ENCODE results near the gene MATN3. TPM values are rescaled to one million over a fixed set of nuclear protein-coding genes. Genes with fewer than 3 reads are reported as not detected.

The MATN3 gene
- total RNA-seq, 1 donor from 2014 or later: 0.22 TPM

- intact Hi-C loops (cut with micrococcal nuclease): no loop called here
- no peak for DNase-seq
These were observed 32.3 kb upstream of the MATN3 start for GRCh38 chr2:20044778-20045177.

GRCh38 chr2:20042531-20042930, 30.1 kb upstream of the MATN3 start:
- H3K27ac ChIP-seq (replicated peaks): peak overlapping the region; percentile 4
- intact Hi-C loops (cut with micrococcal nuclease): no loop called here
- DNase-seq: no peak

More at GRCh38 chr2:20044778-20045177, 32.3 kb upstream of the MATN3 start:
- no peaks in the 10 kb centered on the region for H3K27me3 ChIP-seq (ENCODE audit: low read depth)
- peaks cover 96% of the 10 kb centered on the region for H3K4me1 ChIP-seq
- peaks cover 12% of the 10 kb centered on the region for H3K36me3 ChIP-seq
- no peaks in the 10 kb centered on the region for H3K9me3 ChIP-seq (replicated peaks)
- no peak overlapping the region for H3K27ac ChIP-seq (replicated peaks)
- TF ChIP-seq CTCF (IDR thresholded peaks at IDR 0.05; ENCODE audit: borderline replicate concordance): no peak
- no peak overlapping the region for H3K4me3 ChIP-seq

GRCh38 chr2:20040489-20041172, 28.2 kb upstream of the MATN3 start:
- H3K9me3 ChIP-seq (replicated peaks): no peaks in the 10 kb centered on the region
- H3K27me3 ChIP-seq (ENCODE audit: low read depth): no peaks in the 10 kb centered on the region
- no peak for TF ChIP-seq CTCF (IDR thresholded peaks at IDR 0.05; ENCODE audit: borderline replicate concordance)
- no peak overlapping the region for H3K4me3 ChIP-seq
- intact Hi-C loops (cut with micrococcal nuclease): no loop called here
- H3K27ac ChIP-seq (replicated peaks): no peak overlapping the region
- H3K4me1 ChIP-seq: peaks cover 96% of the 10 kb centered on the region
- H3K36me3 ChIP-seq: peaks cover 51% of the 10 kb centered on the region
- no peak for DNase-seq

More at GRCh38 chr2:20042531-20042930, 30.1 kb upstream of the MATN3 start:
- no peak overlapping the region for H3K4me3 ChIP-seq
- no peak for TF ChIP-seq CTCF (IDR thresholded peaks at IDR 0.05; ENCODE audit: borderline replicate concordance)
- peaks cover 92% of the 10 kb centered on the region for H3K4me1 ChIP-seq
- H3K27me3 ChIP-seq (ENCODE audit: low read depth): no peaks in the 10 kb centered on the region
- H3K9me3 ChIP-seq (replicated peaks): no peaks in the 10 kb centered on the region
- H3K36me3 ChIP-seq: peaks cover 34% of the 10 kb centered on the region

GRCh38 chr2:20037660-20038059, 25.2 kb upstream of the MATN3 start:
- Histone ChIP-seq H3K36me3 (peaks cover 81% of the 10 kb centered on the region), H3K4me1 (peaks cover 93% of the 10 kb centered on the region), H3K27ac (replicated peaks) (peak overlapping the region; percentile 10), H3K9me3 (replicated peaks) (no peaks in the 10 kb centered on the region), H3K27me3 (ENCODE audit: low read depth) (no peaks in the 10 kb centered on the region), H3K4me3 (no peak overlapping the region)
- DNase-seq: no peak
- TF ChIP-seq CTCF (IDR thresholded peaks at IDR 0.05; ENCODE audit: borderline replicate concordance): no peak
- intact Hi-C loops (cut with micrococcal nuclease): no loop called here

- peak overlapping the region; percentile 77 for H3K27ac ChIP-seq (replicated peaks)
- TF ChIP-seq CTCF (IDR thresholded peaks at IDR 0.05; ENCODE audit: borderline replicate concordance): no peak
- H3K4me3 ChIP-seq: no peak overlapping the region
- no peak for DNase-seq
- intact Hi-C loops (cut with micrococcal nuclease): no loop called here
- H3K36me3 ChIP-seq: peaks cover 96% of the 10 kb centered on the region
- no peaks in the 10 kb centered on the region for H3K27me3 ChIP-seq (ENCODE audit: low read depth)
- peaks cover 77% of the 10 kb centered on the region for H3K4me1 ChIP-seq
- H3K9me3 ChIP-seq (replicated peaks): no peaks in the 10 kb centered on the region
These were observed 23.6 kb upstream of the MATN3 start for GRCh38 chr2:20035955-20036666.

Data from left ventricle myocardium inferior (tissue), 1 donor.